Breast epithelium (tissue), 3 donors: ENCODE results near the gene SLC44A2.

ENCODE experiments used
- POLR2AphosphoS5 ChIP-seq, 3 donors: sonication (generic); formaldehyde crosslinking; IDR thresholded peaks; one replicate each; pipeline ENCODE4 v1.6.1; 2017; ENCODE audit warnings: antibody characterized with exemption in 3 of 3
- TF ChIP-seq, protein P1 (sequence below), 3 donors: fragments of 450-650 bp; IDR thresholded peaks; one replicate each; pipeline ENCODE4 v1.5.1; 2016 to 2017; ENCODE audit warnings: antibody characterized with exemption in 3 of 3, mild to moderate bottlenecking in 3 of 3, moderate library complexity in 3 of 3

DNA sequence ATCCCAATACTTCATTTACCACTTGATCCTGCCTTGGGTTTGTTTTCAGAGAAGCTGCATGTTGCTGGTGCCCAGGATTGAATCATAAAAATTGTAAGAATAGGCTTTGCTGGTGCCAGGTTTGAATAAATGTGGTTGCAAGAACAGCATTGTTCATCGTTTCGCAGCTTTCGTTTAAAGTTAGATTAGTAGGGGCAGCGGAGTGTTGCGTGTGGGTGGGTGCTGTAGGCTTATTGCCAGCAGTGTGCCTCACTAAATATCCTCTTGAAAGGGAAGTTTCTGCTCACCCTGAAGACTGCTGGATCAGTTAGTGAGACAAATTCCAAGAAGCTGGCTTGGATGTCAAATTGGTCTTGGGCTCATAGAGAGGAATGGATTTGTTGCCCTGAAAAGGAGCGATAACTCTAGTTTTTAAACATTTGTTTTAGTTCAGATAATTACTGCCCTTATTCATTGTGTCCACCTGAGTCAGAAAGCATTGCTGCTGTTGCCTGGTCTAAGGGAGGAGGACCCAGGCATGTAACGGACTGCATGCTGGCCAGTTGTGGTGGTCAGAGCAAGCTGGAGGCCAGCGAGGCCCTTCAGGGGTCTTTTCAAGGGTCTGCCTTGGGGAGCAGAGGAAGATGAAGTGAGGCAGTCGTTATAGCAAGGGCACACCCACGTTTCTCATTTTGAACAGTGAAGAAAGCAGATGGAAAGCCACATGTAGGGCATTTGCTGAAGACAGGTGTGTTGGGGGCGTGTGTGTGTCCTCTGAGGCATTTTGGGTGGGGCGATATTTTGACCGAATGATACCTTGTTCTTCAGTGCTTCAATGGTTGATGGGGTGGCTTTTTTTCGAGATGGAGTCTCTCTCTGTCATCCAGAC lies 37.3 kb downstream of the SLC44A2 start:
- TF ChIP-seq, protein P1, sequence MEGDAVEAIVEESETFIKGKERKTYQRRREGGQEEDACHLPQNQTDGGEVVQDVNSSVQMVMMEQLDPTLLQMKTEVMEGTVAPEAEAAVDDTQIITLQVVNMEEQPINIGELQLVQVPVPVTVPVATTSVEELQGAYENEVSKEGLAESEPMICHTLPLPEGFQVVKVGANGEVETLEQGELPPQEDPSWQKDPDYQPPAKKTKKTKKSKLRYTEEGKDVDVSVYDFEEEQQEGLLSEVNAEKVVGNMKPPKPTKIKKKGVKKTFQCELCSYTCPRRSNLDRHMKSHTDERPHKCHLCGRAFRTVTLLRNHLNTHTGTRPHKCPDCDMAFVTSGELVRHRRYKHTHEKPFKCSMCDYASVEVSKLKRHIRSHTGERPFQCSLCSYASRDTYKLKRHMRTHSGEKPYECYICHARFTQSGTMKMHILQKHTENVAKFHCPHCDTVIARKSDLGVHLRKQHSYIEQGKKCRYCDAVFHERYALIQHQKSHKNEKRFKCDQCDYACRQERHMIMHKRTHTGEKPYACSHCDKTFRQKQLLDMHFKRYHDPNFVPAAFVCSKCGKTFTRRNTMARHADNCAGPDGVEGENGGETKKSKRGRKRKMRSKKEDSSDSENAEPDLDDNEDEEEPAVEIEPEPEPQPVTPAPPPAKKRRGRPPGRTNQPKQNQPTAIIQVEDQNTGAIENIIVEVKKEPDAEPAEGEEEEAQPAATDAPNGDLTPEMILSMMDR (IDR thresholded peaks at IDR 0.05): no peak
- TF ChIP-seq POLR2AphosphoS5 (IDR thresholded peaks at IDR 0.05): no peak
